KMS-11 (cell line): Measurements from ENCODE around the gene DCTPP1.
"Not testable (repeated sequence)": the region's sequence is repeated elsewhere in the genome, so short reads cannot be mapped to it uniquely, and the experiment has no call there.

ENCODE experiments used
- H2AFZ ChIP-seq: fragments of 200-600 bp; sonication (generic); 2 replicates; pipeline ENCODE4 v1.6.1; 2016; ENCODE audit warnings: antibody characterized with exemption, mixed run types, low read depth
- H3K27ac ChIP-seq: fragments of 200-600 bp; sonication (generic); 2 replicates; pipeline ENCODE4 v1.6.1; 2016; ENCODE audit warnings: mild to moderate bottlenecking, mixed run types
- H3K27me3 ChIP-seq: fragments of 200-600 bp; sonication (generic); 2 replicates; pipeline ENCODE4 v1.6.1; 2017; ENCODE audit warnings: mild to moderate bottlenecking, low read depth, mixed run types, moderate library complexity; ENCODE audit not compliant: insufficient read depth
- H3K36me3 ChIP-seq: fragments of 200-600 bp; sonication (generic); 2 replicates; pipeline ENCODE4 v1.6.1; 2017; ENCODE audit warnings: mild to moderate bottlenecking, mixed run types; ENCODE audit not compliant: insufficient read depth
- H3K4me1 ChIP-seq: fragments of 200-600 bp; sonication (generic); 2 replicates; pipeline ENCODE4 v1.6.1; 2016; ENCODE audit warnings: mild to moderate bottlenecking, low read depth, mixed run types; ENCODE audit not compliant: poor library complexity, severe bottlenecking
- H3K4me2 ChIP-seq: fragments of 200-600 bp; sonication (generic); 2 replicates; pipeline ENCODE4 v1.7.0; 2016; ENCODE audit warnings: mild to moderate bottlenecking, mixed run types
- H3K4me3 ChIP-seq: fragments of 200-600 bp; sonication (generic); IDR thresholded peaks from 2 replicates; pipeline ENCODE4 v1.6.1; 2017; ENCODE audit warnings: low read depth, low read length, mixed read lengths; ENCODE audit not compliant: insufficient read depth
- H3K79me2 ChIP-seq: fragments of 200-600 bp; sonication (generic); 2 replicates; pipeline ENCODE4 v1.6.1; 2016; ENCODE audit warnings: low read depth, mixed run types; ENCODE audit not compliant: insufficient read depth
- H3K9ac ChIP-seq: fragments of 200-600 bp; sonication (generic); 2 replicates; pipeline ENCODE4 v1.6.1; 2016; ENCODE audit warnings: mild to moderate bottlenecking, mixed run types
- H4K20me1 ChIP-seq: fragments of 200-600 bp; sonication (generic); 2 replicates; pipeline ENCODE4 v1.6.1; 2016; ENCODE audit warnings: mild to moderate bottlenecking, mixed run types; ENCODE audit not compliant: insufficient read depth
- CTCF ChIP-seq: fragments of 200-600 bp; sonication (generic); conservative IDR thresholded peaks from 2 replicates; pipeline ENCODE4 v1.6.1; 2017; ENCODE audit warnings: low read depth, mild to moderate bottlenecking, antibody characterized with exemption, low read length, moderate library complexity, mixed read lengths

Gene DCTPP1

DNA sequence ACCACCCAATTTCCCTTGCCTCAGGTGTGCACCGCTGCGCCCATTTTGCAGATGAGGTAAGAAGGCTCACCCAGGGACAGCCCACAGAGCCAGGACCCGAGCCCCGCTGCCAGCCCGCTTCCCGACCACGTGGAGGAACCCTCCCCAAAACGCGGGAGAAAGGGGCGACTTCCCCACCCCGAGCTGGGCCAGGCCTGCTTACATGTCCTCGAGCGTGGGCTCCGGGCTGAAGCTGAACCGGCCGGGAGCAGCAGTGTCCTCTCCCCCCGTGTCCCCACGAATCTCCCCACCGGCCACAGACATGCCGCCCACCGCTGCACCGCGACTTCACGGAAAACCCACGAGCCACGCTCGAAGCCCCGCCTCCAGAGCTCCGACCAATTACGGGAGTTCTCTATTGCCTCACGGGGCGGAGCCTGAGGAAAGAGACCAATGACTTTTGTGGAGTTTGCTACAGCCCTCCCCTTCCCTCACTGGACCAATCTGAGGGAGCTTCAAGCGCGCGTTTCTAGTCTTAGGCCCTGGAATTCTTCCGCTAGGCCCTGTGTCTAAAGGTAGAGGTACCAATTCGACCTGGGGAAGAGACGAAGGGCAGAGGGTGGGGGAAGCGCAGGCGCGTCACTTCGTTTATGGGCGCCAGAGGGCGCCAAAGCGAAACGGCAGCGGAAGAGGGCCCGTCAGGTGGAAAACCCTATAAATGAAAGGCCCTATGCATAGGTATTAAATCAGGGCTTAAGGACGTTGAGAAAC lies at the start of gene DCTPP1:
Gene DCTPP1 (minus strand): TSS at position 353 of the 750 bp plus-strand sequence. CDS start 50 bp downstream, at position 303.
- peak; percentile 95 for TF ChIP-seq CTCF
- Histone ChIP-seq H3K79me2 (peaks cover 29% of the 10 kb centered on the region), H3K4me1 (peaks cover 19% of the 10 kb centered on the region), H3K27ac (peak within 1 kb of the TSS; percentile 29; the same call in 1 of the 2 replicates), H3K27me3 (no peaks in the 10 kb centered on the region), H3K4me2 (peak within 1 kb of the TSS; percentile 91), H2AFZ (peak within 1 kb of the TSS; percentile 69), H4K20me1 (no peaks in the 10 kb centered on the region), H3K9ac (peak within 1 kb of the TSS; percentile 64), H3K4me3 (no peak within 1 kb of the TSS), H3K36me3 (no peaks in the 10 kb centered on the region; the same call in 1 of the 2 replicates)

GRCh38 chr16:30478766-30479478 lies 49.1 kb upstream of the DCTPP1 start:
- no peak for TF ChIP-seq CTCF
- no peak overlapping the region for H3K27ac ChIP-seq
- no peaks in the 10 kb centered on the region for H3K4me1 ChIP-seq
- H3K36me3 ChIP-seq: no peaks in the 10 kb centered on the region
- no peak overlapping the region for H3K4me2 ChIP-seq
- no peaks in the 10 kb centered on the region for H3K79me2 ChIP-seq
- H3K4me3 ChIP-seq: no peak overlapping the region
- H3K27me3 ChIP-seq: no peaks in the 10 kb centered on the region
- H4K20me1 ChIP-seq: no peaks in the 10 kb centered on the region
- H3K9ac ChIP-seq: no peak overlapping the region
- no peak overlapping the region for H2AFZ ChIP-seq

DNA sequence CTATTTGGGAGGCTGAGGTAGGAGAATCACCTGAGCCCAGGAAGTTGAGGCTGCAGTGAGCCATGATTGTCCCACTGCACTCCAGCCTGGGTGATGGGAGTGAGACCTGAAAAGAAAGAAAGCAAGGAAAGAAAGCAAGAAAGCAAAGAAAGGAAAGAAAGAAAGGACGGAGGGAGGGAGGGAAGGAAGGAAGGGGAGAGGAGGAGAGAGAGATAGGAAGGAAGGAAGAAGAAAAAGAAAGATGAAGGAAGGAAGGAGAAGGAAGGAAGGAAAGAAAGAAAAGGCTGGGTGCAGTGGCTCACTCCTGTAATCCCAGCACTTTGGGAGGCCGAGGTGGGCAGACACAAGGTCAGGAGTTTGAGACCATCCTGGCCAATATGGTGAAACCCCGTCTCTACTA lies 47.9 kb upstream of the DCTPP1 start:
- not testable (repeated sequence) for H3K27ac ChIP-seq, H3K79me2 ChIP-seq, H3K4me1 ChIP-seq, H3K4me3 ChIP-seq, H3K9ac ChIP-seq, H3K36me3 ChIP-seq, H2AFZ ChIP-seq, H3K27me3 ChIP-seq, H4K20me1 ChIP-seq, H3K4me2 ChIP-seq

GRCh38 chr16:30476991-30477390 lies 47.2 kb upstream of the DCTPP1 start:
- Histone ChIP-seq H4K20me1 (no peaks in the 10 kb centered on the region), H3K4me1 (peaks cover 15% of the 10 kb centered on the region), H3K27ac (no peak overlapping the region), H3K27me3 (no peaks in the 10 kb centered on the region), H3K4me2 (no peak overlapping the region), H3K36me3 (no peaks in the 10 kb centered on the region), H3K4me3 (no peak overlapping the region), H3K79me2 (no peaks in the 10 kb centered on the region), H3K9ac (no peak overlapping the region), H2AFZ (no peak overlapping the region)
- no peak for TF ChIP-seq CTCF

GRCh38 chr16:30474684-30475083 lies 44.9 kb upstream of the DCTPP1 start:
- no peak for TF ChIP-seq CTCF
- no peaks in the 10 kb centered on the region for H3K36me3 ChIP-seq
- no peak overlapping the region for H3K9ac ChIP-seq
- no peaks in the 10 kb centered on the region for H3K27me3 ChIP-seq
- no peaks in the 10 kb centered on the region for H3K79me2 ChIP-seq
- no peak overlapping the region for H3K4me3 ChIP-seq
- no peak overlapping the region for H3K27ac ChIP-seq
- no peak overlapping the region for H2AFZ ChIP-seq
- H3K4me2 ChIP-seq: no peak overlapping the region
- peaks cover 33% of the 10 kb centered on the region for H3K4me1 ChIP-seq
- no peaks in the 10 kb centered on the region for H4K20me1 ChIP-seq
